ENCODE measurements around the gene FTL. TPM values are rescaled to one million over a fixed set of nuclear protein-coding genes. Genes with fewer than 3 reads are reported as not detected.

Gene FTL
- total RNA-seq, 1 donor from 2014 or later: 989 TPM

DNA sequence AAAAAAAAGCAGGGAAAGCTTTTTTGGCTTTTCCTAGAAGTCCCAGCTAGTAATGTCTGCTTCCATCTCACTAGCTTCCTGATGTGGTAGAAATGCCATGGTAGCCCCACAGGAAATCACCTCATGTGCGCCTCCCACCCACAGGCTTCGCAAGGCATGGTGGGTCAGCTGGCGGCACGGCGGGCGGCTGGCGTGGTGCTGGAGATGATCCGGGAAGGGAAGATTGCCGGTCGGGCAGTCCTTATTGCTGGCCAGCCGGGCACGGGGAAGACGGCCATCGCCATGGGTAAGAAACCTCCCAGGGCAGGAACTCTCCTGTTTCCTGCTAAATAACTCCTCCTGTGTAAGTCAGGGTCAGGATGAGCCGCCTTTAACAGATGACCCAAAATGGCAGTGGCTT, 39.0 kb downstream of the FTL start:
- no peak for TF ChIP-seq EZH2 (IDR thresholded peaks at IDR 0.05)
- TF ChIP-seq, protein P1, sequence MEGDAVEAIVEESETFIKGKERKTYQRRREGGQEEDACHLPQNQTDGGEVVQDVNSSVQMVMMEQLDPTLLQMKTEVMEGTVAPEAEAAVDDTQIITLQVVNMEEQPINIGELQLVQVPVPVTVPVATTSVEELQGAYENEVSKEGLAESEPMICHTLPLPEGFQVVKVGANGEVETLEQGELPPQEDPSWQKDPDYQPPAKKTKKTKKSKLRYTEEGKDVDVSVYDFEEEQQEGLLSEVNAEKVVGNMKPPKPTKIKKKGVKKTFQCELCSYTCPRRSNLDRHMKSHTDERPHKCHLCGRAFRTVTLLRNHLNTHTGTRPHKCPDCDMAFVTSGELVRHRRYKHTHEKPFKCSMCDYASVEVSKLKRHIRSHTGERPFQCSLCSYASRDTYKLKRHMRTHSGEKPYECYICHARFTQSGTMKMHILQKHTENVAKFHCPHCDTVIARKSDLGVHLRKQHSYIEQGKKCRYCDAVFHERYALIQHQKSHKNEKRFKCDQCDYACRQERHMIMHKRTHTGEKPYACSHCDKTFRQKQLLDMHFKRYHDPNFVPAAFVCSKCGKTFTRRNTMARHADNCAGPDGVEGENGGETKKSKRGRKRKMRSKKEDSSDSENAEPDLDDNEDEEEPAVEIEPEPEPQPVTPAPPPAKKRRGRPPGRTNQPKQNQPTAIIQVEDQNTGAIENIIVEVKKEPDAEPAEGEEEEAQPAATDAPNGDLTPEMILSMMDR (IDR thresholded peaks at IDR 0.05): no peak
- TF ChIP-seq EZH2phosphoT487 (IDR thresholded peaks at IDR 0.05): no peak
- H3K27me3 Mint-ChIP-seq (ENCODE audit: insufficient read depth, low read depth): peaks cover 2% of the 10 kb centered on the region
- no peak for DNase-seq (ENCODE audit: low spot score)

DNA sequence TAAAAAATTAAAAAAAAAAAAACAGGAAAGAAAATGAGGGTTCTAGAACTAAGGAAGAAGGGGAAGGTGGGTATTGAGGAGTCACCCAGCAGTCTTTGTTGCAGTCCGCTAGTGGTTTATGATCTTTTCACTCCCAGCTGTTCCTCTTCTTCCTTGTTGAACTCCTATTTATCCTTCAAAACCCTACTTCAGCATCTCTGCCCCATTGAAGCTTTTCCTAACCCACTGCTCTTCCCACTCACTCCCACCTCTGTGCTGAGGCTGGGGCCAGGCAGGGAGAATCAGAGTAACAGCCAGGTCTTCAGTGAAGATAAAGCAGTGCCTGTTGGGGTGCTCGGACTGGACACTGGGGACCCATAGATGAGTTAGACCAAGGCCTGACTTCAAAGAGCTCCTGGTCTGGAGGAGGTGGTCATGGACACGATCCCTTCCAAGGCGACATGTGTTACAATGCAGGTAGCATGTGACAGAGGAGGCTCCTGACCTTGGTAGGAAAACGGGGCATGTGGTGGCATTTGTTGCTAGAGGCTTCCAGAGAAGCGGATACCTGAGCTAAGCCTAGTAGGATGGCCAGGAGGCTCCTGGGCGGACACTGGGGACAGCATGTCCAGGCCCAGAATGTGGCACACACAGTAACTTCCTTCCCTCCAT, 40.0 kb downstream of the FTL start:
- Histone ChIP-seq H3K4me2 (no peak overlapping the region), H2AFZ (replicated peaks) (no peak overlapping the region), H3K4me1 (no peaks in the 10 kb centered on the region), H3F3A (ENCODE audit: low read depth) (peaks cover under 1% of the 10 kb centered on the region), H3K9ac (no peak overlapping the region), H3K4me3 (no peak overlapping the region), H3K79me2 (ENCODE audit: low read depth) (peaks cover 7% of the 10 kb centered on the region), H3K9me3 (ENCODE audit: low read depth) (no peaks in the 10 kb centered on the region), H3K36me3 (no peaks in the 10 kb centered on the region), H4K20me1 (ENCODE audit: low read depth) (no peaks in the 10 kb centered on the region), H3K27ac (no peak overlapping the region), H3K27me3 (no peaks in the 10 kb centered on the region)
- Mint-ChIP-seq H3K27ac (no peak overlapping the region), H3K4me3 (no peak overlapping the region), H3K27me3 (ENCODE audit: insufficient read depth, low read depth) (peaks cover 2% of the 10 kb centered on the region), H3K36me3 (peaks cover 9% of the 10 kb centered on the region), H3K4me1 (peaks cover under 1% of the 10 kb centered on the region), H3K9me3 (no peaks in the 10 kb centered on the region)
- DNase-seq (ENCODE audit: low spot score): no peak
- TF ChIP-seq EZH2 (IDR thresholded peaks at IDR 0.05) (no peak), EZH2phosphoT487 (IDR thresholded peaks at IDR 0.05) (no peak)
- TF ChIP-seq, protein P1 (IDR thresholded peaks at IDR 0.05): no peak

More for the DNA sequence above, 39.0 kb downstream of the FTL start:
- Histone ChIP-seq H2AFZ (replicated peaks) (no peak overlapping the region), H4K20me1 (ENCODE audit: low read depth) (no peaks in the 10 kb centered on the region), H3K79me2 (ENCODE audit: low read depth) (peaks cover 10% of the 10 kb centered on the region), H3K9me3 (ENCODE audit: low read depth) (no peaks in the 10 kb centered on the region), H3K9ac (no peak overlapping the region), H3K27ac (no peak overlapping the region), H3K4me1 (peaks cover 3% of the 10 kb centered on the region), H3K4me2 (no peak overlapping the region), H3K36me3 (no peaks in the 10 kb centered on the region), H3F3A (ENCODE audit: low read depth) (peaks cover 10% of the 10 kb centered on the region), H3K27me3 (no peaks in the 10 kb centered on the region), H3K4me3 (no peak overlapping the region)
- Mint-ChIP-seq H3K27ac (no peak overlapping the region), H3K4me1 (peaks cover 10% of the 10 kb centered on the region), H3K4me3 (no peak overlapping the region), H3K36me3 (peaks cover 9% of the 10 kb centered on the region), H3K9me3 (no peaks in the 10 kb centered on the region)

DNA sequence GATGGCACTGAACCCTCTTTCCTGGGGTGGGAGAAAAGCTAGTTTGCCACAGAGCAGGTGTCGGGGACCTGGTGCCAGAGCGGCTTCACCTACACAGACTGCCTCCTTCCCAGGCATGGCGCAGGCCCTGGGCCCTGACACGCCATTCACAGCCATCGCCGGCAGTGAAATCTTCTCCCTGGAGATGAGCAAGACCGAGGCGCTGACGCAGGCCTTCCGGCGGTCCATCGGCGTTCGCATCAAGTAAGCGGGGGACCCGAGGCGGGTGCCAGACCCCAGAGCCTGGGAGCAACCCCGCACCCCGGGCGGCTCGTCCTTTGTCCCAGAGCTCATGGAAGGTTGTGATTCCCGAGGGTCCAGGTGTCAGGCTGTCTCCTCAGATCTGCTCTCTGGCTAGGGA, 41.8 kb downstream of the FTL start:
- Mint-ChIP-seq H3K36me3 (peaks cover 12% of the 10 kb centered on the region), H3K27me3 (ENCODE audit: insufficient read depth, low read depth) (no peaks in the 10 kb centered on the region), H3K9me3 (no peaks in the 10 kb centered on the region), H3K4me3 (no peak overlapping the region), H3K27ac (no peak overlapping the region), H3K4me1 (no peaks in the 10 kb centered on the region)
- Histone ChIP-seq H3K27me3 (no peaks in the 10 kb centered on the region), H3K36me3 (no peaks in the 10 kb centered on the region), H3F3A (ENCODE audit: low read depth) (no peaks in the 10 kb centered on the region), H3K9ac (no peak overlapping the region), H3K79me2 (ENCODE audit: low read depth) (no peaks in the 10 kb centered on the region), H3K4me2 (no peak overlapping the region), H3K4me1 (no peaks in the 10 kb centered on the region), H3K9me3 (ENCODE audit: low read depth) (no peaks in the 10 kb centered on the region), H4K20me1 (ENCODE audit: low read depth) (no peaks in the 10 kb centered on the region), H2AFZ (replicated peaks) (no peak overlapping the region), H3K4me3 (no peak overlapping the region), H3K27ac (no peak overlapping the region)
- TF ChIP-seq, protein P1 (IDR thresholded peaks at IDR 0.05): no peak
- no peak for TF ChIP-seq EZH2phosphoT487 (IDR thresholded peaks at IDR 0.05)
- TF ChIP-seq EZH2 (IDR thresholded peaks at IDR 0.05): no peak
- DNase-seq (ENCODE audit: low spot score): no peak

All from neural progenitor cell (in vitro differentiated cells).